GM18873 (cell line): ENCODE data around the gene SLC9A8.

Source experiments
- ATAC-seq: cut with Tn5 transposase; IDR thresholded peaks from one replicate; pipeline ENCODE4 v1.9.1; 2021; ENCODE audit warnings: mild to moderate bottlenecking, moderate library complexity, moderate number of reproducible peaks; ENCODE audit not compliant: unreplicated experiment, low FRiP score

Gene SLC9A8

GRCh38 chr20:49811825-49812506 lies 662 bp upstream of the SLC9A8 start:
- ATAC-seq, result no peak

DNA sequence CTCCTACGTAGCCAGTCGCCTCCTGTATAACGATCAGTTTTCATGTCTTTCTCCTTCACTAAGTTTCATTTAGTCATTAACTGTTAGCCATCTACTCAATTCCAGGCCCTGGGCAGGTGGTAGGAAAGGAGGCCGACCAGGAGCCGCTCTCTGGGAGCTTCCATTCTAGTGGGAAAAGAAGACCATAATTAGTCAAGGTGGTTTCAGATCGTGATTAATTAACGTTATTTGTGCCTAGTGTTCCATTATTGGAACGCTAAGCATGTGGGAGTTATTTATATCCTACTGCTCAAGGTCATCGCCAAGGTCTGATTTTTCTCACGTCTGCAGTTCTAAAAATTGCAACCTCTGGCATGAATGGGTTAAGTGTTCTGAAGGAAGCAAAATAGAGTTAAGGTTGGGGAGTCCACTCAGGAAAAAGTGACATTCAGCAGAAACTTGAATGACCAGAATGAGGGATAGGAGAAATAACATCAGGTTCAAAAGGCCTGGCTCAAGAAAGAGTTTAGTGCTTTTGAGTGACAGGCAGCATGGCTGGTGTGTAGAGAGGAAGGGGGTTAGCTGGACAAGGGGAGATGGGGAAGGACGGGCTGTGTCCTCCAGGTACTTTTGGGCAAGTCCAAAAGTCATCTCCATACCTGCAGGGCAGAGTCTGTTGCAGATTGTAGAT lies 812 bp downstream of the SLC9A8 start:
- ATAC-seq, result no peak

GRCh38 chr20:49814057-49814694 lies 1.5 kb downstream of the SLC9A8 start:
- no peak for ATAC-seq

GRCh38 chr20:49818816-49819215 lies 6.2 kb downstream of the SLC9A8 start:
- ATAC-seq, result no peak

GRCh38 chr20:49819702-49820101 lies 7.1 kb downstream of the SLC9A8 start:
- no peak for ATAC-seq

GRCh38 chr20:49821381-49821780 lies 8.8 kb downstream of the SLC9A8 start:
- no peak for ATAC-seq

DNA sequence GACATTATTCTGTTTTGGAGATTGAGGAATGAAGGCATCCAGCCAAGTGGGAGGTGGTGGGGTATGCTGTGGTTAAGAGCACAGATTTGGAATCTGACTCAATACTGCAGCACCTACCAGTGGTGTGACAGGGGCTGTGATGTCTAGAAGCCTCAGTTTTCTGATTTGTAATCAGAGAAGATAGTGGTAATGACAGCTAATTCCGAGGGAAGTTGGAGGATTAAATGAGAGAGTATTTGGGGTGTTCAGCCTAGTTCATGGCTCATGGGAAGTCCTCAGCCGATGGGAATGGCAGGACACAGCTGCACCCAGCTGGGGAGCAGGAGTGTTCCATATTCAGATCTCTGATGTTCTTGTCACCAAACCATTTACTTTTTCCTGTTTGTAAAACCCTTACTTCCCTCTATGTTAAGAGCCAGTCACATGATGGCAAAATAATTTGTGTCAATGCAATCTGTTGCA lies 9.3 kb downstream of the SLC9A8 start:
- ATAC-seq, result no peak

- ATAC-seq, result no peak
Observed at GRCh38 chr20:49823152-49823847, 10.7 kb downstream of the SLC9A8 start.

- ATAC-seq, result no peak
Observed at GRCh38 chr20:49824206-49824605, 11.6 kb downstream of the SLC9A8 start.

- no peak for ATAC-seq
Observed at GRCh38 chr20:49825521-49826033, 12.9 kb downstream of the SLC9A8 start.

GRCh38 chr20:49831022-49831769 lies 18.6 kb downstream of the SLC9A8 start:
- no peak for ATAC-seq

GRCh38 chr20:49831770-49832631 lies 19.4 kb downstream of the SLC9A8 start:
- ATAC-seq, result no peak

- ATAC-seq, result no peak
Observed at GRCh38 chr20:49832632-49833327, 20.2 kb downstream of the SLC9A8 start.

- no peak for ATAC-seq
Observed at GRCh38 chr20:49833483-49833882, 20.9 kb downstream of the SLC9A8 start.

DNA sequence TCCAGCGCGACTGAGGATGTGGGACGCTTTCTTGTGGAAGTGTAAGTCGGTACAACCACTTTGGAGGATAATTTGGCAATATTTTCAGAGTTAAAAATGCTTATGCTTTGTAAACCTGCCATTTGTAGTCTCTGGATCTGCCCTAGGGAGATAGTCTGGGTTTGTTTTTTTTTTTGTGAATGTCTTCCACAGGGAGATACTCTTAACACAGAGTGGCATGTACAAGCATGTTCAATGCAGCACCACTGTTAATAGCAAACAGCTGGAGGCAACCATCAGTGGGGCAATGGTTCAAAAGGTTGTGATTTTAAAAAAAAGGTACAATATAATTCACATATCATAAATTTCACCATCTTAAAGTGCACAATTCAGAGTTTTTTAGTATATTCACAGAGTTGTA lies 22.4 kb downstream of the SLC9A8 start:
- no peak for ATAC-seq

DNA sequence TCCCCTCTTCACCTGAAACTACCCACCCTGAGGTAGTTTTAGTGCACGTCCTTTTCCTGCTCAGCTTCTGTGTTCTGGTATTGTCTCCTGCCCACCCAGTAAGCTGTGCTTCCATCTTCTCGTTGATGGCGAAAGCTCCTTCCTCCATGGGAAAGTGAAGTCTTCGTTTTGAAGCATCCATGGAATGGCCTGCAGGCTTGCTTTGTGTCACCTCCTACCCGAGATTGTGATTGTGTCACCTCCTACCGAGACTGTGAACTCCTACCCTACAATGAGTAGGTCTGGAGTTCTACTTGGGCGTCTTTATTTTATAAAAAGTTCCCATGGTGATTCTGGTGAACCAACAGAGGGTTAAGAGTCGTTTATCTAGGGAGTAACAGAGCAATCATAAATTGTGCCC lies 25.9 kb downstream of the SLC9A8 start:
- no peak for ATAC-seq

DNA sequence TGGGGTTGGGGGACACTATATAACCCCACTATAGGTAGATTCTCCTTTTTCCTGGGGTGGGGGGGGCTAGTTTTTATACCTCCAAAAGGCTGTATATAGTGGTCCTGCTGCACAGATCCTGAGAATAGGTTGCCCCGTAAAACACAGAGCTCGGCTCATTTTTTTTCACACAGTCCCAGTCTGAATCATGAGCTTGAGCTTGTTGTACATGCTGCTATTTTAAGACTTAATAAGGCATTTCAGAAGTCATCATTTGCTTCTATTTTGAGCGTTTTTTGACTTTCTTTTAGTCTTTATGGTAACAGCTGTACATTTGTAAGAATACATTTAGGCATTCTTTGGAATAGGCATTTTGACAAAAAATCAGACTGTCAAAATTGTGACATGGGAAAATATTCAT lies 30.5 kb downstream of the SLC9A8 start:
- no peak for ATAC-seq

DNA sequence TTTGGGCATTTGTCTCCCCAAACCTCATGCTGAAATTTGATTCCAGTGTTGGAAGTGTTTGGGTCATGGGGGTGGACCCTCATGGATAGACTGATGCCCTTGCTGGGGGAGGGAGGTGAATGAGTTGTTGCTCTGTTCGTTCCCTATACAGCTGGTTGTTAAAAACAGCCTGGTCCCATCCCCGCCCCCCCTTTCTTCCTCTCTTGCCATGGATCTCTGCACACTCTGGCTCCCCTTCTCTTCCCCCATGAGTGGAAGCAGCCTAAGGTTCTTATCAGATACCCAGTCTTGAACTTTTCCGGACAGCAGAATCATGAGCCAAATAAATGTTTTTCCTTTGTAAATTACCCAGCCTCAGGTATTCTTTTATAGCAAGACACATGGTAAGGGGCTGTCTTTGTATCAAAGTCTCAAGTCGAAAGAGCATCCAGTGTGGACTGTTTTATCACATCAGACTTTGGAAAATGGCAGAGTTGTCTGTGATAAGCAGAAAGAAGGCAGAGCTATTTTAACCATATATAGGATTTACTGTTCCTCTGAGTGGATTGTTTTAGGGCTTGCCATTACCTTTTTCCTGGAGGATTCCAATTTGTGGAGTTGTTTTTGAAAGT lies 31.2 kb downstream of the SLC9A8 start:
- ATAC-seq, result no peak
